Colonic mucosa (tissue), 4 donors: Measurements from ENCODE around the gene MAD1L1. TPM values are rescaled to one million over a fixed set of nuclear protein-coding genes. Genes with fewer than 3 reads are reported as not detected.
"Not testable (repeated sequence)": the region's sequence is repeated elsewhere in the genome, so short reads cannot be mapped to it uniquely, and the experiment has no call there.

Experiments
- DNase-seq: peaks from one replicate; pipeline ENCODE4 v3.0.0-alpha.2; 2020
- H3K27ac ChIP-seq: fragments of 200-600 bp; one replicate; pipeline ENCODE4 v1.8.0; 2021
- H3K27me3 ChIP-seq: fragments of 200-600 bp; one replicate; pipeline ENCODE4 v1.8.0; 2021
- H3K36me3 ChIP-seq: fragments of 200-600 bp; one replicate; pipeline ENCODE4 v1.8.0; 2021
- H3K4me1 ChIP-seq: fragments of 200-600 bp; one replicate; pipeline ENCODE4 v1.8.0; 2021; ENCODE audit warnings: mild to moderate bottlenecking
- H3K4me3 ChIP-seq: fragments of 200-600 bp; one replicate; pipeline ENCODE4 v1.8.0; 2021
- H3K9ac ChIP-seq, 2 donors: one replicate each; pipeline ENCODE4 v1.7.0; 2013; ENCODE audit warnings: control low read depth in 2 of 2, low read depth in 2 of 2, low read length in 2 of 2
- H3K9me3 ChIP-seq: fragments of 200-600 bp; one replicate; pipeline ENCODE4 v1.8.0; 2021
- CTCF ChIP-seq: fragments of 200-600 bp; IDR thresholded peaks from one replicate; pipeline ENCODE4 v1.8.0; 2022; ENCODE audit warnings: antibody characterized with exemption, mild to moderate bottlenecking
- intact Hi-C: fragments of 100-400 bp; cut with DNase I; formaldehyde crosslinking; loops from one replicate; pipeline ENCODE4 v1.14.1; 2022
- total RNA-seq, 2 donors: library from RNA; stranded (reverse); fragmentation: NEBNext Ultra II Directional in 1 of 2; extraction: Animal tissue kit (Norgen Biotek cat#: 25700) in 1 of 2; gene quantifications; one replicate each; pipeline ENCODE4 v1.2.1, GENCODE V29; 2021
- donor health status: healthy.
- donor health status: DM: no; HTN: no; CAD: no.
- donor health status: DM: no; HTN: no; CAD: no.

MAD1L1 gene
- total RNA-seq, 2 donors from 2014 or later = 18.2 to 47.0 TPM

DNA sequence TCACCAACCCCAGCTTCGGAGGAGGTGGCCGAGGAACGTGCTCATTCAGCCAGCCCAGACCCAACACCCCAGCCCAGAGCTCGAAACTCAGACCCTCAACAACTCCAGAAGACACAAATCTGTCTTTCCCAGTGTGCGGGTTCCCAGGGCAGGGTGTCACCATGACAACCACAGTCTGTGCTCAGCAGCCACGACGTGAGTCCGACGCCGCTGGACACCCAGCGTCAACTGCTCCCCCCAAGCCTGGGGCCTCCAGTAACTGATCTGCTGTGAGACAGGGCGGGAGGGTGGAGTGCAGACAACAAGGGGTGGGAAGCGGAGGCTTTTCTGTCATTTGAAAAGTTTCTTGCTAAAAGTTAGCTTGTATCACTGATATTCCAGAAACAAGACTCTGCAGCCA, 167.2 kb downstream of the MAD1L1 start:
- Histone ChIP-seq H3K27ac (no peak overlapping the region), H3K27me3 (no peaks in the 10 kb centered on the region), H3K9ac (no peak overlapping the region), H3K4me3 (no peak overlapping the region), H3K36me3 (no peaks in the 10 kb centered on the region), H3K9me3 (no peaks in the 10 kb centered on the region), H3K4me1 (peaks cover 8% of the 10 kb centered on the region)
- no peak for DNase-seq
- no peak for TF ChIP-seq CTCF
- intact Hi-C loops = no loop called here

DNA sequence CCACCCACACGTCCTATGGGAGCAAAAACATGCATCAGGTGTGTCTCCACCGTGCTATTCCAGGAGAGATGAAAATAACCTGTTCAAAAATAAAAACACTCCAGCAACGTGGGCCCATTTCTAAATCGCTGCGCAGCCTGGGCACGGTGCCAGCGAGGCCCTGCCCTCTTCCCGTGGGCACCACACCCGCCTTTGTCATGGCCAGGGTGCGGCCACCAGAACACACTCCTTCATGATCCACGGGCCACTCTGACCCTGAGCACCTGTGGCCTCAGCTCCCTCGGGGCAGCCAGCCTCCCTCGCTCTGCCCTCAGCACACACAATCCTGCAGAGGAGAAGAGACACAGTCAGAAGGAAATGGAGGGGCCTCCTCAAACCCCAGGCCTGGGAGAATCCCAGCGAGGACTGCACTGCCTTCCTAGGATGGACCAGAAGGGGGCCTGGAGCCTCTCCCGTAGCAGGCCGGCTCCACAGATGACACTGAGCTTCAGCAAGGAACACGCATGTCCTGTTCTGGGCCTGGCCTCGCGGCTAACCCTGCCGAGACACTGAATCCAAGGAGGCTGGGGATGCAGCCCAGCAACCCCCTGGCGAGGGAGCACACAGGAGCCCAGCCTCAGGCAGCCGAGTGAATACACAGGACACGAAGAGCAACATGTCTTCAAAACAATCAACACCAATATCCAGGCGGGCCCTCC, 169.0 kb downstream of the MAD1L1 start:
- Histone ChIP-seq H3K4me3 (no peak overlapping the region), H3K9ac (peak overlapping the region in 1 of 2 donors; percentile 30), H3K27ac (no peak overlapping the region), H3K4me1 (peaks cover 8% of the 10 kb centered on the region), H3K9me3 (no peaks in the 10 kb centered on the region), H3K36me3 (no peaks in the 10 kb centered on the region), H3K27me3 (no peaks in the 10 kb centered on the region)
- TF ChIP-seq CTCF = peak; percentile 17
- intact Hi-C loops = no loop called here
- DNase-seq = peak; percentile 73

- H3K36me3 ChIP-seq = no peaks in the 10 kb centered on the region
- no peak overlapping the region for H3K27ac ChIP-seq
- intact Hi-C loops = no loop called here
- peaks cover 8% of the 10 kb centered on the region for H3K4me1 ChIP-seq
- no peaks in the 10 kb centered on the region for H3K27me3 ChIP-seq
- H3K9ac ChIP-seq = no peak overlapping the region
- no peaks in the 10 kb centered on the region for H3K9me3 ChIP-seq
- TF ChIP-seq CTCF = no peak
- no peak for DNase-seq
- no peak overlapping the region for H3K4me3 ChIP-seq
These were observed 170.1 kb downstream of the MAD1L1 start for GRCh38 chr7:2062648-2063047.

GRCh38 chr7:2060701-2061100, 172.0 kb downstream of the MAD1L1 start:
- H3K27ac ChIP-seq = no peak overlapping the region
- DNase-seq = no peak
- no peak overlapping the region for H3K9ac ChIP-seq
- H3K9me3 ChIP-seq = no peaks in the 10 kb centered on the region
- no peak for TF ChIP-seq CTCF
- no peak overlapping the region for H3K4me3 ChIP-seq
- intact Hi-C loops = no loop called here
- no peaks in the 10 kb centered on the region for H3K36me3 ChIP-seq
- peaks cover 8% of the 10 kb centered on the region for H3K4me1 ChIP-seq
- no peaks in the 10 kb centered on the region for H3K27me3 ChIP-seq

DNA sequence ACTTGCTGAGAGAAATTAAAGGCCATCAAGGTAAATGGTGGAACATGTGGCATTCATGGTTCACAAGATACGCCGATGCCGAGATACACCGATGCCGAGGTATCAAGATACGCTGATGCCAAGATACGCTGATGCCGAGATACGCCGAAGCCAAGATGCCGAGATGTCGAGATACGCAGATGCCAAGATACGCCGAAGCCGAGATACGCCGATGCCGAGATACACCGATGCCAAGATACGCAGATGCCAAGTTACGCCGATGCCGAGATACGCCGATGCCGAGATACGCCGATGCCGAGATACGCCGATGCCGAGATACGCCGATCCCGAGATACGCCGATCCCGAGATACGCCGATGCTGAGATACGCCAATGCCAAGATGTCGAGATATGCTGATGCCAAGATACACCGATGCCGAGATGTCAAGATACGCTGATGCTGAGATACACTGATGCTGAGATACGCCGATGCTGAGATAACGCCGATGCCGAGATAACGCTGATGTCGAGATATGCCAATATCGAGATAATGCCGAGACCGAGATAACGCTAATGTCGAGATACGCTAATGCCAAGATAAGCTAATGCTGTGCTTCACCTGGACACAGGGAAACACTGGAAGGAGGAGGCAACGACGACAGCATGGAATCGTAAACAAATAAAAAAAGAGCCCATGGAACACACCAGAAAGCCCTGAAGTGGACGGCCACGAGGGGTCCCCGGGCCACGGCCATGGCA, 172.6 kb downstream of the MAD1L1 start:
- peaks cover 8% of the 10 kb centered on the region for H3K4me1 ChIP-seq
- intact Hi-C loops = no loop called here
- H3K27ac ChIP-seq = no peak overlapping the region
- H3K27me3 ChIP-seq = no peaks in the 10 kb centered on the region
- no peak overlapping the region for H3K4me3 ChIP-seq
- no peaks in the 10 kb centered on the region for H3K9me3 ChIP-seq
- no peak for DNase-seq
- H3K36me3 ChIP-seq = no peaks in the 10 kb centered on the region
- TF ChIP-seq CTCF = no peak
- no peak overlapping the region for H3K9ac ChIP-seq

DNA sequence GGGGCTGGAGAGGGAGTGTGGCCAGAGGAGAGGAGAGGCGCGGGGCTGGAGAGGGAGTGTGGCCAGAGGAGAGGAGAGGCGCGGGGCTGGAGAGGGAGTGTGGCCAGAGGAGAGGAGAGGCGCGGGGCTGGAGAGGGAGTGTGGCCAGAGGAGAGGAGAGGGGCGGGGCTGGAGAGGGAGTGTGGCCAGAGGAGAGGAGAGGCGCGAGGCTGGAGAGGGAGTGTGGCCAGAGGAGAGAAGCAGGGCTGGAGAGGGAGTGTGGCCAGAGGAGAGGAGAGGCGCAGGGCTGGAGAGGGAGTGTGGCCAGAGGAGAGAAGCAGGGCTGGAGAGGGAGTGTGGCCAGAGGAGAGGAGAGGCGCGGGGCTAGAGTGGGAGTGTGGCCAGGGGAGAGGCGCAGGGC, 174.5 kb downstream of the MAD1L1 start:
- H3K4me1 ChIP-seq, H3K36me3 ChIP-seq, DNase-seq, H3K27me3 ChIP-seq, H3K9ac ChIP-seq, H3K27ac ChIP-seq, H3K9me3 ChIP-seq, intact Hi-C loops, H3K4me3 ChIP-seq: not testable (repeated sequence)
